Measurements from ENCODE around the gene NFIL3.

DNA sequence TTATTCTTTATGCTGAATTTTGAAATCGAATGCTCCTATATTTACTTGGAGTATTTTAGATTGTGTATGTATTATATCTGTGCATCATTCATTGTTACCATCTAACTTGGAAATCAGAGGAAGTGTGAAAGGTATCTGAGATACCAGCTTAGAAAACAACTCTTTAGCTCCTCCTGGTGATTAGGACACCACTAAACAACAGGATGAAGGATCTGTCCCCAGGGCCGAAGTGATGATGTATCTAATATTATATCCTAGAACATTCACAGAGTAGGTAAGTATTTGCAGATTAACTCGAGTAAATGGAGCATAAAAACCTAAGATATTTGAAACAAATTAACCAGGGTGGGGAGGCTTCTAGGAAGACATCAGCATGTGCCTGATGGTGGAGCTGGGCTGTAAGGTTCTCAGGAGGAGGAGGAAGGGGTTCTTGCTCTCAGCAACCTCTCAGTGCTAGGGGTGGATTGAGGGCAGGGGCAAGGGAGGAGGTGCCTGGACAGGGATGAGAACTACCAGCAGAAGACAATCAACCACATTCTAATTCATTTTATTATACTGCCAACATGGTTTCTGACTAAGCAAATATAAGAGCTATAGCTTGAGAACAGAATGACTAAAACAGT lies 2.6 kb upstream of the NFIL3 start:
- TF ChIP-seq EZH2 (IDR thresholded peaks at IDR 0.05; ENCODE audit: borderline replicate concordance, insufficient read depth, low read length, poor library complexity, severe bottlenecking) (no peak), CTCF (IDR thresholded peaks at IDR 0.05; ENCODE audit: poor library complexity, severe bottlenecking) (peak; percentile 43), EP300 (conservative IDR thresholded peaks at IDR 0.05; ENCODE audit: poor library complexity, severe bottlenecking) (no peak), POLR2AphosphoS5 (IDR thresholded peaks at IDR 0.05) (no peak), MXI1 (conservative IDR thresholded peaks at IDR 0.05; ENCODE audit: poor library complexity, severe bottlenecking) (no peak), REST (IDR thresholded peaks at IDR 0.05; ENCODE audit: borderline replicate concordance) (no peak), TAF1 (IDR thresholded peaks at IDR 0.05; ENCODE audit: low read depth) (no peak), SMC3 (conservative IDR thresholded peaks at IDR 0.05; ENCODE audit: poor library complexity) (peak; percentile 42)
